ENCODE data around the gene IL27RA.

Gene IL27RA

GRCh38 chr19:14089412-14089661 is 57.8 kb downstream of the IL27RA start:
- no peaks in the 10 kb centered on the region; the same call in 1 of the 2 replicates for H3K9me3 ChIP-seq (ENCODE audit: control insufficient read depth, insufficient read depth, low read length)
- H3K36me3 ChIP-seq (ENCODE audit: insufficient read depth, low read length), result no peaks in the 10 kb centered on the region
- H3K4me1 ChIP-seq (ENCODE audit: insufficient read depth, low read length), result no peaks in the 10 kb centered on the region; the same call in 1 of the 2 replicates
- H3K9ac ChIP-seq (ENCODE audit: low read depth, low read length), result peak overlapping the region; percentile 60

- peak overlapping the region; percentile 60 for H3K9ac ChIP-seq (ENCODE audit: low read depth, low read length)
These were observed 58.3 kb downstream of the IL27RA start for GRCh38 chr19:14089662-14090508.

GRCh38 chr19:14090509-14091080 is 59.0 kb downstream of the IL27RA start, which contains the start of gene SAMD1:
TSS of gene SAMD1 (minus strand) at chr19:14090751.
- no peaks in the 10 kb centered on the region for H3K36me3 ChIP-seq (ENCODE audit: insufficient read depth, low read length)
- no peaks in the 10 kb centered on the region; the same call in 1 of the 2 replicates for H3K9me3 ChIP-seq (ENCODE audit: control insufficient read depth, insufficient read depth, low read length)
- peak within 1 kb of the TSS; percentile 97 for H3K9ac ChIP-seq (ENCODE audit: low read depth, low read length)
- no peaks in the 10 kb centered on the region; the same call in 1 of the 2 replicates for H3K4me1 ChIP-seq (ENCODE audit: insufficient read depth, low read length)

More at GRCh38 chr19:14089662-14090508, 58.3 kb downstream of the IL27RA start:
- no peaks in the 10 kb centered on the region; the same call in 1 of the 2 replicates for H3K4me1 ChIP-seq (ENCODE audit: insufficient read depth, low read length)
- H3K9me3 ChIP-seq (ENCODE audit: control insufficient read depth, insufficient read depth, low read length), result no peaks in the 10 kb centered on the region; the same call in 1 of the 2 replicates
- no peaks in the 10 kb centered on the region for H3K36me3 ChIP-seq (ENCODE audit: insufficient read depth, low read length)

- H3K9ac ChIP-seq (ENCODE audit: low read depth, low read length), result peak overlapping the region; percentile 97
- no peaks in the 10 kb centered on the region for H3K36me3 ChIP-seq (ENCODE audit: insufficient read depth, low read length)
These were observed 59.7 kb downstream of the IL27RA start for GRCh38 chr19:14091081-14091812.

GRCh38 chr19:14091813-14092462 is 60.4 kb downstream of the IL27RA start:
- Histone ChIP-seq H3K36me3 (ENCODE audit: insufficient read depth, low read length) (no peaks in the 10 kb centered on the region), H3K9me3 (ENCODE audit: control insufficient read depth, insufficient read depth, low read length) (no peaks in the 10 kb centered on the region; the same call in 1 of the 2 replicates), H3K4me1 (ENCODE audit: insufficient read depth, low read length) (no peaks in the 10 kb centered on the region; the same call in 1 of the 2 replicates), H3K9ac (ENCODE audit: low read depth, low read length) (peak overlapping the region; percentile 97; the same call in 1 of the 2 replicates)

More at GRCh38 chr19:14091081-14091812, 59.7 kb downstream of the IL27RA start:
- Histone ChIP-seq H3K9me3 (ENCODE audit: control insufficient read depth, insufficient read depth, low read length) (no peaks in the 10 kb centered on the region; the same call in 1 of the 2 replicates), H3K4me1 (ENCODE audit: insufficient read depth, low read length) (no peaks in the 10 kb centered on the region; the same call in 1 of the 2 replicates)

GRCh38 chr19:14093117-14093823 is 61.7 kb downstream of the IL27RA start:
- Histone ChIP-seq H3K9me3 (ENCODE audit: control insufficient read depth, insufficient read depth, low read length) (no peaks in the 10 kb centered on the region; the same call in 1 of the 2 replicates), H3K9ac (ENCODE audit: low read depth, low read length) (no peak overlapping the region), H3K4me1 (ENCODE audit: insufficient read depth, low read length) (no peaks in the 10 kb centered on the region; the same call in 1 of the 2 replicates), H3K36me3 (ENCODE audit: insufficient read depth, low read length) (no peaks in the 10 kb centered on the region)

- Histone ChIP-seq H3K4me1 (ENCODE audit: insufficient read depth, low read length) (no peaks in the 10 kb centered on the region; the same call in 1 of the 2 replicates), H3K9ac (ENCODE audit: low read depth, low read length) (no peak overlapping the region), H3K9me3 (ENCODE audit: control insufficient read depth, insufficient read depth, low read length) (no peaks in the 10 kb centered on the region; the same call in 1 of the 2 replicates), H3K36me3 (ENCODE audit: insufficient read depth, low read length) (no peaks in the 10 kb centered on the region)
These were observed 63.3 kb downstream of the IL27RA start for GRCh38 chr19:14094854-14095253.

GRCh38 chr19:14096272-14096992 is 64.9 kb downstream of the IL27RA start:
- H3K9me3 ChIP-seq (ENCODE audit: control insufficient read depth, insufficient read depth, low read length), result no peaks in the 10 kb centered on the region; the same call in 1 of the 2 replicates
- no peaks in the 10 kb centered on the region for H3K36me3 ChIP-seq (ENCODE audit: insufficient read depth, low read length)
- no peaks in the 10 kb centered on the region; the same call in 1 of the 2 replicates for H3K4me1 ChIP-seq (ENCODE audit: insufficient read depth, low read length)
- no peak overlapping the region for H3K9ac ChIP-seq (ENCODE audit: low read depth, low read length)

GRCh38 chr19:14097532-14098151 is 66.1 kb downstream of the IL27RA start:
- H3K36me3 ChIP-seq (ENCODE audit: insufficient read depth, low read length), result no peaks in the 10 kb centered on the region
- H3K4me1 ChIP-seq (ENCODE audit: insufficient read depth, low read length), result no peaks in the 10 kb centered on the region
- H3K9ac ChIP-seq (ENCODE audit: low read depth, low read length), result no peak overlapping the region
- H3K9me3 ChIP-seq (ENCODE audit: control insufficient read depth, insufficient read depth, low read length), result no peaks in the 10 kb centered on the region; the same call in 1 of the 2 replicates

GRCh38 chr19:14101003-14101545 is 69.5 kb downstream of the IL27RA start:
- Histone ChIP-seq H3K9me3 (ENCODE audit: control insufficient read depth, insufficient read depth, low read length) (no peaks in the 10 kb centered on the region), H3K36me3 (ENCODE audit: insufficient read depth, low read length) (no peaks in the 10 kb centered on the region; the same call in 1 of the 2 replicates), H3K9ac (ENCODE audit: low read depth, low read length) (no peak overlapping the region), H3K4me1 (ENCODE audit: insufficient read depth, low read length) (no peaks in the 10 kb centered on the region)

- Histone ChIP-seq H3K36me3 (ENCODE audit: insufficient read depth, low read length) (no peaks in the 10 kb centered on the region; the same call in 1 of the 2 replicates), H3K9ac (ENCODE audit: low read depth, low read length) (no peak overlapping the region)
These were observed 70.6 kb downstream of the IL27RA start for GRCh38 chr19:14102102-14102696.

GRCh38 chr19:14102756-14103155 is 71.2 kb downstream of the IL27RA start:
- no peaks in the 10 kb centered on the region for H3K9me3 ChIP-seq (ENCODE audit: control insufficient read depth, insufficient read depth, low read length)
- H3K36me3 ChIP-seq (ENCODE audit: insufficient read depth, low read length), result no peaks in the 10 kb centered on the region; the same call in 1 of the 2 replicates
- H3K4me1 ChIP-seq (ENCODE audit: insufficient read depth, low read length), result no peaks in the 10 kb centered on the region
- no peak overlapping the region for H3K9ac ChIP-seq (ENCODE audit: low read depth, low read length)

More at GRCh38 chr19:14102102-14102696, 70.6 kb downstream of the IL27RA start:
- H3K9me3 ChIP-seq (ENCODE audit: control insufficient read depth, insufficient read depth, low read length), result no peaks in the 10 kb centered on the region
- no peaks in the 10 kb centered on the region for H3K4me1 ChIP-seq (ENCODE audit: insufficient read depth, low read length)

All from ES-I3 (cell line).